Activated naive CD4-positive, alpha-beta T cell (primary cell): Measurements from ENCODE around the gene LSM8.
A peak's percentile ranks its signal among the peaks of the same experiment; 100 is the strongest.
"Not testable (repeated sequence)": the region's sequence is repeated elsewhere in the genome, so short reads cannot be mapped to it uniquely, and the experiment has no call there.

Source experiments
- DNase-seq, 4 experiments: peaks; one replicate each; lab custom pipeline; 2025; lab: John Stamatoyannopoulos, UW

LSM8 gene

GRCh38 chr7:118214051-118214832, 30.3 kb downstream of the LSM8 start:
- DNase-seq, result peak; percentile 9 to 65 (median 38)

GRCh38 chr7:118214833-118215182, 30.8 kb downstream of the LSM8 start:
- DNase-seq, result no peak

DNA sequence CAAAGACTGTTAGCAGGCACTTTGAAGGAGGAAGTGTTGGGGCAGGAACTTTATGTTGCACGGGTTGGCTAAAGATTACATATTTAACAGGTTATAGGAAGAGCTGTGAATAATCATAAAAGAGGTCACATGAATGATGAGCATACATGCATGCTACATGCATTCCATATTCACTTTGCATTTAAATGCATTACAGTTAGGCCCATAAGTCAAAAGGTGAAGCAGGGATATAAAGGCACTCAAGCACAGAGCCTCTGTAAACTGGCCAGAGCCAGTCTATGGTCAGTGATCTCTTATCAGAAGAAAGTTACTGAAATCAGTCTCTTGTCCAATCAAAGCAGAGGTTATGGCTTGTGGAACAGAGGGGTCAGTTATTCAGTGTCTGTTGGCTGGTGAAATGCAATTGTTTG, 33.3 kb downstream of the LSM8 start:
- no peak for DNase-seq

DNA sequence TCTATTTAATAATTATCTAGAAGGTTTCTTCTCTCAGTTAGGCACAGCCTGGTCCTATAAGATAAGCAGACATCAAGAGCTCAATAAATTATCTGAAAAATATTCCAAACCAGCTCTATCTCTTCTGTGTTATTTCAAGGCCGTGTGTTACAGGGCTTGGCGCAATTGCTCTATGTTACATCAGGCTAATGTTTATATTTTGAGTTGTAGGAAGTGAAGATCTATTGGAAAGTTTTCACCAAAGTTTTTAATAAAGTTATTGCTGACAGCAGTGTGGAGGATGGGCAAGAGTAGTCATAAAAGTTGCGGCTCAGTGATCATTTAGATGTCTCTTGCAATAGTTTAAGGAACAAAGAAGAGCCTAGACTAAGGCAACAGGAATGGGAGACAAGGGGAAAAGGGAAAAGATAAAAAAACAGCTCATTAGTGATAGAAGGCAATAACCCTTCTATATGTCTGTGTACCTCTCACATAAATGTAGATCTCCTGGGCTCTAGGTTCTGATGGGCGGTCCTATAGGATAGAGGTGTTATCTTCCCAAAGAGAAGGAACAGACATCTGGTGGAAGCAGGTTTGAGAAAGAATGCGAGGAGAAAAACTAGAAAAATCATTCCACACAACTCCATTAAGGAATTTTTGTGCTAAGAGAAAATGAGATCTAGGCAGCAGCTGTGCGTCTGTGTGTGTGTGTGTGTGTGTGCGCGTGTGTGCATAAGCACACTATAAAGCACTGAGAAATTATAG, 34.6 kb downstream of the LSM8 start:
- DNase-seq, result no peak

DNA sequence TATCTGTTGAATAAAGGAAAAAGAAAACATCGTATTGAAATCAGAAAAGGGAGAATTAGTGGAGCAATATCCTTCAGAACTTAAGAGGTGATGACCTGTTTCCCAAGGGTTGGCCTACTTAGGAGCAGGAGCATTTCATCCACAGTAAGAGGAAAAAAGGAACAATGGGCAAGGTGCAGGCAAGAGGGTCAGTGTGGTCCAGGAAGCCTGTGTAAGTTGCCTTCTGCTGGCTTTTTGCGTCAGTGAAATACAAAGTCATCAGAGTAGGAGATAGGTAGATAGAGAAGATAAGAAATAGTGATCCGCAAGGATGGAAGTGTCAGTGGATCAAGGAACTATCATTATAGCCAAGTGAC, 35.2 kb downstream of the LSM8 start:
- no peak for DNase-seq

- DNase-seq, result no peak
These were observed 36.6 kb downstream of the LSM8 start for GRCh38 chr7:118220583-118220982.

DNA sequence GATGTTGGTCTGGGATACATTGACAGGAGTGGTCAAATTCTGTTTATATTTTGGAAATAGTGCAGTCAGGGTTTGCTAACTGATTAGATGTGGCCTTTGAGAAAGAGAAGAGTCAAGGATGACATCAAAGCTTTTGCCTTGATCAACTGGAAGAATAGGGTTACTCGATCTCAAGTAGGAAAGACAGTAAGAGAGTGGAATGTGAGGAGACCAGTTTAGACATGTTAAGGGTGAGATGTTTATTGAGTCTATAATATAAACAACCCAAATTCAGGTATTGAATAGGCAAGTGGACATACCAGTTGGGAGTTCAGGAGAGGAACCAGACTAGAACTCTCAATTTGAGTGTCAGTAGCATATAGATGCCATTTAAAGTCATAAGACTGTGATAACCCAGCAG, 38.6 kb downstream of the LSM8 start:
- no peak for DNase-seq

DNA sequence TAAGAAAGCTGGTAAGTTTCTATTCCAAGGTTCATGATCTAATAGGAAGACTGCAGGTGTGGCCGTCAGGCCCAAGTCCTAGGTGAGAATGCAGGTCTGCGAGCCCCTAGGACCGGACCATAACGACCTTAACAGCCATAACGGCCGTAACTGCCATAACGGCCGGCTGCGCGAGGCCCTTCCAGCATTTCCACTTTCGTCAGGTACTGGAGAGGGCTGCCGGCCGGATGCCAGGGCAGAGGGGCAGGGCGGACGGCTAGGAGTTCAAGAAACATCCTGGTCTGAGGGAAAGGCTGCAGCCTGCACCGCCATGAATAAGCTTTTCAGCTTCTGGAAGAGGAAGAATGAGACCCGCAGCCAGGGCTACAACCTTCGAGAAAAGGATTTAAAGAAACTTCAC, 40.6 kb downstream of the LSM8 start, which contains the start of gene ANKRD7:
TSS of gene ANKRD7 (plus strand) at position 184 of the 400 bp plus-strand sequence. CDS start at position 311, 127 bp downstream.
- DNase-seq, result no peak

DNA sequence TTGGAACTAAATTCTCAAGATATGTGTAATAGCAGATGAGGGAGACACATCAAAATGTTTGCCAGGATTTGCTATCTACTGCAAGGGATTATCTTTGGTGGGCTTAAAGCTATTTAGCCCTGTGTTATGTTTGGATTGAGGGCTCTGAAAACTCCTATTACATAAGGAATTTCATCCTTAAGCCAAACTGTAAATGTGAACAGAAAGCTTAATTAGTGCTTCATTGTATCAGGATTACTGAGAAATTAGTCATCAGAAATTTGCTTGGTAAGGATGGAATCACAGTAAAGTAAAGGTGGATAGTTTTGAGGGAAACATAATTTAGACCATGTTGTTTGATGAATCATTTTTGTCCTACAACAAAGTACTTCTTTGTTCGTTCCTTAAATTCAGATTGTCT, 48.9 kb downstream of the LSM8 start:
- no peak for DNase-seq

- no peak for DNase-seq
These were observed 49.8 kb downstream of the LSM8 start for GRCh38 chr7:118233799-118234198.

DNA sequence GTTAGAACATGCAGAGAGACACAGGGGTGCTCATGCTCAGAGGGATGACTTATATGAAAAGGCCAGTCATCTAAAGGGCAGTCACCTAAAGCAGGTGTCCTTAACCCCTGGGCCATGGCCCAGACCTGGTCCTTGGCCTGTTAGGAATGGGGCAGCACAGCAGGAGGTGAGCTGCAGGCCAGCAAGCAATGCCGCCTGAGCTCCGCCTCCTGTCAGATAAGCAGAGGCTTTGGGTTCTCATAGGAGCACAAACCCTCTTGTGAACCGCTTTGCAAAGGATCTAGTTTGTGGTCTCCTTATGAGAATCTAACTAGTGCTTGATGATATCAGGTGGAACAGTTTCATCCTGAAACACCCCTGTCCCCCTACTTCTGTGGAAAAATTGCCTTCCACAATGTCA, 55.0 kb downstream of the LSM8 start:
- DNase-seq, result no peak

DNA sequence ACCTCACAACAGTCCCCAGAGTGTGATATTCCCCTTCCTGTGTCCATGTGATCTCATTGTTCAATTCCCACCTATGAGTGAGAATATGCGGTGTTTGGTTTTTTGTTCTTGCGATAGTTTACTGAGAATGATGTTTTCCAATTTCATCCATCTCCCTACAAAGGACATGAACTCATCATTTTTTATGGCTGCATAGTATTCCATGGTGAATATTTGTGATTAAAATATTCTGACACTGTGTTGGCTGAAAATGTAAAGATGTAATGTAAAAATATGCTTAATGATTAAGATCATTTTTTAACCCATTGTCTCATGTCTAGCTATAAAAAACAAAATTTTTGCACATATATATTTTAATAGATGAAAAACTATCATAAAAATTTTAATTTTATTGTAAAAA, 56.4 kb downstream of the LSM8 start:
- not testable (repeated sequence) for DNase-seq
